ENCODE measurements around the gene ADGRB3. TPM values are rescaled to one million over a fixed set of nuclear protein-coding genes. Genes with fewer than 3 reads are reported as not detected.

The ADGRB3 gene
- total RNA-seq, 1 donor from 2014 or later, result 1.5 TPM

DNA sequence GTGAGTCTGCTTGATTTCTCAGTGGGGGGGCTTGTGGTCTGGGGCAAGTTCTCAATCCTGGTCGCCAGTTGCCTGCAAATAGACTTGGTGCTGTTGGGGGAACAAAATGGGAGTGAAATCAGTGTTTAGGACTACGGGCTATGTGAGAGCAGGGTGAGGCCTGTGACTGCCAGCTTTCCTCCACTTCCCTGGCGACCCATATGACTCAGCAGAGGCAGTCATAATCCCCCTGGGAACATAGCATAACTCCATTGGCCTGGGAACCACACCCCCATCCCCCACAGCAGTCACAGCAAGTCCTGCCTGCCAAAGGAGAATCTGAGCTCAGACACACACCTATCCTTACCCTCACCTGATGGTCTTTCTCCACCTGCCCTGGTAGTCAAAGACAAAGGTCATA is 773.8 kb downstream of the ADGRB3 start:
- Histone ChIP-seq H2AFZ (replicated peaks) (no peak overlapping the region), H3K4me1 (no peaks in the 10 kb centered on the region), H3K79me2 (ENCODE audit: low read depth) (no peaks in the 10 kb centered on the region), H3K9me3 (ENCODE audit: low read depth) (peaks cover 4% of the 10 kb centered on the region), H3F3A (ENCODE audit: low read depth) (no peaks in the 10 kb centered on the region), H4K20me1 (ENCODE audit: low read depth) (no peaks in the 10 kb centered on the region), H3K27ac (no peak overlapping the region), H3K27me3 (no peaks in the 10 kb centered on the region), H3K4me2 (no peak overlapping the region), H3K4me3 (no peak overlapping the region), H3K9ac (no peak overlapping the region), H3K36me3 (no peaks in the 10 kb centered on the region)
- no peaks in the 10 kb centered on the region for H3K4me1 Mint-ChIP-seq
- H3K4me3 Mint-ChIP-seq, result no peak overlapping the region
- TF ChIP-seq EZH2 (IDR thresholded peaks at IDR 0.05) (no peak), CTCF (IDR thresholded peaks at IDR 0.05) (no peak), EZH2phosphoT487 (IDR thresholded peaks at IDR 0.05) (no peak)
- no peak overlapping the region for H3K27ac Mint-ChIP-seq
- no peaks in the 10 kb centered on the region for H3K36me3 Mint-ChIP-seq
- peaks cover 23% of the 10 kb centered on the region for H3K9me3 Mint-ChIP-seq
- peaks cover 2% of the 10 kb centered on the region for H3K27me3 Mint-ChIP-seq (ENCODE audit: insufficient read depth, low read depth)
- DNase-seq (ENCODE audit: low spot score), result no peak

DNA sequence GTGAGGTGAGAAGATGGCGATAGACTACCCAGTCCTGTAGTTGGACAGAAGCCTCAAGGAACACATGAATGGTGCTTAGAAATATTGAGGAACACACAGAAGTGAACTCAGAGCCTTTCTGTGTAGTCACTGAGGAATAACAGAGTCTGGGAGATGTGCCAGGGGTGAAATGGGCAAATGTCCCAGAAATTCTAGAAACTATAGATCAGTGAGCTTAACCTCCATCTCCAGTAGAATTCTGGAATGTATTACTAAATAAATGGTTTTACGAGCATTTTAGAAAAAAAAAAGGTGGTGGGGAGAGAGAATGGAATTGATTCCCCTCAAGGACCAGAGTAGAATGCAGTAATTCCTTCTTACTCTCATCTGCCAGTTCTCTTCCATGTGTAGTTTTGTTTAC is 781.7 kb downstream of the ADGRB3 start:
- no peaks in the 10 kb centered on the region for H3K9me3 ChIP-seq (ENCODE audit: low read depth)
- H3K4me3 Mint-ChIP-seq, result no peak overlapping the region
- no peak for TF ChIP-seq CTCF (IDR thresholded peaks at IDR 0.05)
- TF ChIP-seq EZH2 (IDR thresholded peaks at IDR 0.05), result no peak
- TF ChIP-seq EZH2phosphoT487 (IDR thresholded peaks at IDR 0.05), result no peak
- DNase-seq (ENCODE audit: low spot score), result no peak
- H3K36me3 Mint-ChIP-seq, result no peaks in the 10 kb centered on the region
- H3K4me1 Mint-ChIP-seq, result no peaks in the 10 kb centered on the region
- H2AFZ ChIP-seq (replicated peaks), result no peak overlapping the region
- H3K4me1 ChIP-seq, result no peaks in the 10 kb centered on the region
- no peaks in the 10 kb centered on the region for H4K20me1 ChIP-seq (ENCODE audit: low read depth)
- H3K27ac Mint-ChIP-seq, result no peak overlapping the region
- no peaks in the 10 kb centered on the region for H3K79me2 ChIP-seq (ENCODE audit: low read depth)
- H3K9me3 Mint-ChIP-seq, result peaks cover 4% of the 10 kb centered on the region
- H3K4me2 ChIP-seq, result no peak overlapping the region
- no peaks in the 10 kb centered on the region for H3F3A ChIP-seq (ENCODE audit: low read depth)
- no peak overlapping the region for H3K27ac ChIP-seq
- H3K4me3 ChIP-seq, result no peak overlapping the region
- H3K36me3 ChIP-seq, result no peaks in the 10 kb centered on the region
- H3K9ac ChIP-seq, result no peak overlapping the region
- no peaks in the 10 kb centered on the region for H3K27me3 ChIP-seq
- no peaks in the 10 kb centered on the region for H3K27me3 Mint-ChIP-seq (ENCODE audit: insufficient read depth, low read depth)

GRCh38 chr6:69421269-69421668 is 786.2 kb downstream of the ADGRB3 start:
- DNase-seq (ENCODE audit: low spot score), result no peak
- H3K4me1 ChIP-seq, result no peaks in the 10 kb centered on the region
- H3K27me3 ChIP-seq, result no peaks in the 10 kb centered on the region
- H3K36me3 ChIP-seq, result no peaks in the 10 kb centered on the region
- H3K4me1 Mint-ChIP-seq, result peaks cover 15% of the 10 kb centered on the region
- no peaks in the 10 kb centered on the region for H3K27me3 Mint-ChIP-seq (ENCODE audit: insufficient read depth, low read depth)
- H4K20me1 ChIP-seq (ENCODE audit: low read depth), result no peaks in the 10 kb centered on the region
- no peaks in the 10 kb centered on the region for H3F3A ChIP-seq (ENCODE audit: low read depth)
- no peak overlapping the region for H2AFZ ChIP-seq (replicated peaks)
- TF ChIP-seq EZH2phosphoT487 (IDR thresholded peaks at IDR 0.05) (no peak), EZH2 (IDR thresholded peaks at IDR 0.05) (no peak), CTCF (IDR thresholded peaks at IDR 0.05) (no peak)
- H3K4me2 ChIP-seq, result no peak overlapping the region
- no peak overlapping the region for H3K4me3 Mint-ChIP-seq
- H3K9me3 ChIP-seq (ENCODE audit: low read depth), result no peaks in the 10 kb centered on the region
- no peak overlapping the region for H3K27ac ChIP-seq
- no peak overlapping the region for H3K27ac Mint-ChIP-seq
- H3K79me2 ChIP-seq (ENCODE audit: low read depth), result no peaks in the 10 kb centered on the region
- no peaks in the 10 kb centered on the region for H3K9me3 Mint-ChIP-seq
- H3K36me3 Mint-ChIP-seq, result no peaks in the 10 kb centered on the region
- H3K4me3 ChIP-seq, result no peak overlapping the region
- H3K9ac ChIP-seq, result no peak overlapping the region

Measured in neural progenitor cell (in vitro differentiated cells).